HEK293 (cell line): ENCODE results near the gene OCSTAMP.
A peak's percentile ranks its signal among the peaks of the same experiment; 100 is the strongest.

ENCODE experiments used
- CTCF ChIA-PET: fragments of 350-600 bp; formaldehyde crosslinking; extraction: SDS; loops from one replicate; lab custom pipeline; 2021; ENCODE audit warnings: antibody characterized with exemption; lab: Yijun Ruan, JAX
- POLR2A ChIA-PET: fragments of 300-600 bp; formaldehyde crosslinking; extraction: SDS; loops from one replicate; lab custom pipeline; 2020; ENCODE audit warnings: antibody characterized with exemption, inconsistent platforms; lab: Yijun Ruan, JAX
- H3K27ac ChIP-seq: fragments of 200-500 bp; sonication (Bioruptor generic); 2 replicates; pipeline ENCODE4 v1.5.1; 2014; ENCODE audit warnings: low read depth, low read length, control low read depth, inconsistent platforms; ENCODE audit errors: extremely low read depth
- H3K36me3 ChIP-seq, 2 experiments: fragments of 200-500 bp in 1 of 2; sonication (Bioruptor generic) in 1 of 2; 1 replicate in 1 of 2; 2 replicates in 1 of 2; pipeline ENCODE4 v1.5.1; 2014 to 2017; ENCODE audit warnings: inconsistent platforms in 2 of 2, low read length in 2 of 2; ENCODE audit not compliant: control insufficient read depth in 2 of 2, insufficient read depth in 1 of 2
- H3K4me1 ChIP-seq: fragments of 200-500 bp; sonication (Bioruptor generic); 2 replicates; pipeline ENCODE4 v1.5.1; 2014; ENCODE audit warnings: mild to moderate bottlenecking, low read length, inconsistent platforms; ENCODE audit not compliant: control insufficient read depth, insufficient read depth
- H3K4me3 ChIP-seq: 2 replicates; pipeline ENCODE4 v1.5.1; 2011; ENCODE audit warnings: low read depth, mild to moderate bottlenecking, control low read depth, low read length, moderate library complexity
- H3K9me3 ChIP-seq: fragments of 200-500 bp; sonication (Bioruptor generic); 2 replicates; pipeline ENCODE4 v1.5.1; 2014; ENCODE audit warnings: low read depth, low read length, inconsistent platforms; ENCODE audit not compliant: control insufficient read depth, insufficient read depth
- EGR2 ChIP-seq: fragments of 450-650 bp; formaldehyde crosslinking; IDR thresholded peaks from 2 replicates; pipeline ENCODE4 v1.5.1; 2016; ENCODE audit warnings: low read depth, missing biosample characterization, missing genetic modification characterization
- GFI1B ChIP-seq: fragments of 450-650 bp; formaldehyde crosslinking; IDR thresholded peaks from 2 replicates; pipeline ENCODE4 v1.5.1; 2016; ENCODE audit warnings: missing biosample characterization, missing genetic modification characterization
- GLIS2 ChIP-seq: fragments of 450-650 bp; formaldehyde crosslinking; IDR thresholded peaks from 2 replicates; pipeline ENCODE4 v1.5.1; 2016; ENCODE audit warnings: missing biosample characterization, missing genetic modification characterization
- KLF7 ChIP-seq: fragments of 450-650 bp; formaldehyde crosslinking; IDR thresholded peaks from 2 replicates; pipeline ENCODE4 v1.5.1; 2016; ENCODE audit warnings: missing biosample characterization, missing genetic modification characterization, borderline replicate concordance
- PRDM1 ChIP-seq: fragments of 450-650 bp; formaldehyde crosslinking; IDR thresholded peaks from 2 replicates; pipeline ENCODE4; 2016; ENCODE audit warnings: missing biosample characterization, missing genetic modification characterization
- RBAK ChIP-seq: fragments of 450-650 bp; formaldehyde crosslinking; IDR thresholded peaks from 2 replicates; pipeline ENCODE4 v1.5.1; 2016; ENCODE audit warnings: missing biosample characterization, missing genetic modification characterization
- SCRT2 ChIP-seq: fragments of 450-650 bp; formaldehyde crosslinking; IDR thresholded peaks from 2 replicates; pipeline ENCODE4 v1.5.1; 2016; ENCODE audit warnings: missing biosample characterization, missing genetic modification characterization
- YY1 ChIP-seq: fragments of 450-650 bp; formaldehyde crosslinking; IDR thresholded peaks from 2 replicates; pipeline ENCODE4 v1.5.1; 2018; ENCODE audit warnings: missing biosample characterization, missing genetic modification characterization
- ZFHX2 ChIP-seq: fragments of 450-650 bp; formaldehyde crosslinking; conservative IDR thresholded peaks from 2 replicates; pipeline ENCODE4 v1.5.1; 2016; ENCODE audit warnings: missing biosample characterization, missing genetic modification characterization
- ZNF169 ChIP-seq: fragments of 450-650 bp; formaldehyde crosslinking; IDR thresholded peaks from 2 replicates; pipeline ENCODE4 v1.5.1; 2016; ENCODE audit warnings: missing biosample characterization, missing genetic modification characterization
- ZNF174 ChIP-seq: fragments of 450-650 bp; formaldehyde crosslinking; IDR thresholded peaks from 2 replicates; pipeline ENCODE4 v1.5.0; 2017; ENCODE audit warnings: missing biosample characterization, mild to moderate bottlenecking, missing genetic modification characterization
- ZNF214 ChIP-seq: fragments of 450-650 bp; formaldehyde crosslinking; IDR thresholded peaks from 2 replicates; pipeline ENCODE4 v1.5.1; 2017; ENCODE audit warnings: missing biosample characterization, mild to moderate bottlenecking, missing genetic modification characterization, borderline replicate concordance
- ZNF221 ChIP-seq: fragments of 450-650 bp; formaldehyde crosslinking; IDR thresholded peaks from 2 replicates; pipeline ENCODE4 v1.5.1; 2017; ENCODE audit warnings: missing biosample characterization, missing genetic modification characterization, borderline replicate concordance
- ZNF292 ChIP-seq: fragments of 450-650 bp; formaldehyde crosslinking; IDR thresholded peaks from 2 replicates; pipeline ENCODE4 v1.5.1; 2016; ENCODE audit warnings: low read depth, missing biosample characterization, missing genetic modification characterization, borderline replicate concordance
- ZNF600 ChIP-seq: fragments of 450-650 bp; formaldehyde crosslinking; IDR thresholded peaks from 2 replicates; pipeline ENCODE4 v1.5.1; 2016; ENCODE audit warnings: missing biosample characterization, missing genetic modification characterization
- ZNF670 ChIP-seq: fragments of 450-650 bp; formaldehyde crosslinking; IDR thresholded peaks from 2 replicates; pipeline ENCODE4 v1.5.1; 2016; ENCODE audit warnings: missing biosample characterization, missing genetic modification characterization, low read depth
- ZSCAN23 ChIP-seq: fragments of 450-650 bp; formaldehyde crosslinking; IDR thresholded peaks from 2 replicates; pipeline ENCODE4 v1.5.1; 2016; ENCODE audit warnings: missing biosample characterization, missing genetic modification characterization
- TF ChIP-seq, protein P1 (sequence below): fragments of 450-650 bp; IDR thresholded peaks from 2 replicates; pipeline ENCODE4 v1.5.1; 2018; ENCODE audit warnings: missing biosample characterization, mild to moderate bottlenecking, missing genetic modification characterization
- TF ChIP-seq, protein P2 (sequence below): fragments of 450-650 bp; formaldehyde crosslinking; IDR thresholded peaks from 2 replicates; pipeline ENCODE4 v1.5.1; 2016; ENCODE audit warnings: missing biosample characterization, missing genetic modification characterization

Gene OCSTAMP, protein sequence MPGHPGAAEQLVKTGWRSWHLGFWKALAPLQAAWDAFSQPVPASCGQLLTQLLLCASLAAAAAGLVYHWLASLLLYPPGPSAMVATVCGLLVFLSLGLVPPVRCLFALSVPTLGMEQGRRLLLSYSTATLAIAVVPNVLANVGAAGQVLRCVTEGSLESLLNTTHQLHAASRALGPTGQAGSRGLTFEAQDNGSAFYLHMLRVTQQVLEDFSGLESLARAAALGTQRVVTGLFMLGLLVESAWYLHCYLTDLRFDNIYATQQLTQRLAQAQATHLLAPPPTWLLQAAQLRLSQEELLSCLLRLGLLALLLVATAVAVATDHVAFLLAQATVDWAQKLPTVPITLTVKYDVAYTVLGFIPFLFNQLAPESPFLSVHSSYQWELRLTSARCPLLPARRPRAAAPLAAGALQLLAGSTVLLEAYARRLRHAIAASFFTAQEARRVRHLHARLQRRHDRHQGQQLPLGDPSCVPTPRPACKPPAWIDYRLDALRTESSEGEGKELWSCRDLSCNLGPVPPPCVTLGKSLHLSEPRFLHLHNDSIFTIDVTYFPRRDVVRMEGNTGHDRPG

DNA sequence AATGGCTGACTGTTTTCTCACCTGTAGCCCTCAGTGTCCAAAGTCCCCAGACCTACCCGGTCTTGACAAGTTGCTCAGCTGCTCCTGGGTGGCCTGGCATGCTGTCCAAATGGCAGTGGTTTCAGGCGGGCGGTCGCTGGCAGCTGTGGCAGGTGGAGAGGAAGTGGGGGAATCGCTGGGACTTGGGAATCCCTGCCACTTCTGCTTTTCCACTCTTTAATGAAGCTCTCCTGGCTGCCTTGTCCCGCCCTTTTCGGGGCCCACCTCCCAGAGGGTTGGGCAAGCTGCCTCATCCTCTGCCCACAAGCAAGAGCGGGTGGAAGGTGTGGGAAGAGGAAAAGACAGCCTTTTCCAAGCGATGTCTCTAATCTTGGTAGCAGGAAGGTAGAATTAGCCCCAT is at the start of gene OCSTAMP:
TSS of gene OCSTAMP (minus strand) at position 194 of the 400 bp plus-strand sequence. CDS start at position 100, 94 bp downstream.
- Histone ChIP-seq H3K4me3 (no peak within 1 kb of the TSS), H3K9me3 (no peaks in the 10 kb centered on the region), H3K4me1 (no peaks in the 10 kb centered on the region), H3K36me3 (no peaks in the 10 kb centered on the region), H3K27ac (no peak within 1 kb of the TSS)
- POLR2A ChIA-PET: no interaction called here
- TF ChIP-seq SCRT2 (no peak), ZNF174 (tag by site-specific recombination) (no peak), ZFHX2 (peak; percentile 30; the same call in 1 of the 2 replicates), EGR2 (tag by site-specific recombination) (0 out of 2 replicates have a peak, but pooled peaks have one; percentile 13), ZNF600 (tag by site-specific recombination) (no peak), KLF7 (tag by site-specific recombination) (no peak), RBAK (tag by site-specific recombination) (no peak), ZNF221 (tag by site-specific recombination) (no peak)
- CTCF ChIA-PET: interaction anchor here (1.1 to 2.7 kb wide), 3 partner anchors 11 to 17 kb away, joined by 3 to 16 read pairs (median 4); no protein-coding TSS in a partner anchor

DNA sequence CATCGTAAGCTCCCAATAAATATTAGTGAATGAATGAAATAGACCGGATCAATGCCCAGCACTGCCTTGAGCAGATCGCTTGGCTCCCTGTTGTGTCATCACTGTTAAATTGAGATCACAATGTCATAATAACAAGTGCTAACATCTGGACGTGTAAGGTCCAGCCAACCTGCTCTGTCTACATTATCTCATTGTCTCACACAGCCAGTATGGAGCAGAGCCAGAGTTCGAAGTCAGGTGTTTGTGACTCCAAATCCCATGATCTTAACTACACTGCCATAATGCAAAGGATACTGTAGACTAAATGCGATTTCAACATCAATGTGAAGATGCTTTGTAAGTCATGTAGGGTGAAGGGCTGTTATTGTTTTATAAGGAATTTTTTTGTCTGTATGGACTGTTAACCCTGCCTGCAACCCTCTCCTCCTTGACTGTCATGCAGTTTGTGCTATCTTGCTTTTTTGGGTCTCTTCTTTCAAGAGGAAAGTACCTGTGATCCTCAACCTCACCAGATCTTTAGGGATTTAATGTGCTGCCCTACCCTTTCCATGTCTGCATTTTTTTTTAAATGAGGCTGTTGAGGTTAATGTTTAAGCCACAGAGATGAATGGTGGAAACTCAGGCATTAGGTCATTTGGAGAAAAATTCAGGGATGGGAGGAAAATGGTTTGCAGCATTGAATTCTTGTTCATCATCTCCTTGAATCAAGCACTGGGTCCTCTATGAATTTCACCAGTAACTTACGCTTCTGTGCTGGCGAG is 49.0 kb upstream of the OCSTAMP start:
- POLR2A ChIA-PET: no interaction called here

More for the DNA sequence above, 49.0 kb upstream of the OCSTAMP start:
- Histone ChIP-seq H3K4me3 (no peak overlapping the region), H3K27ac (no peak overlapping the region), H3K4me1 (no peaks in the 10 kb centered on the region), H3K9me3 (no peaks in the 10 kb centered on the region), H3K36me3 (no peaks in the 10 kb centered on the region)
- CTCF ChIA-PET: interaction anchor here (0.6 kb wide), 1 partner anchor 157 kb away, joined by 5 read pairs; no protein-coding TSS in a partner anchor
- no peak for TF ChIP-seq YY1
- TF ChIP-seq ZNF292 (tag by site-specific recombination): no peak
- TF ChIP-seq GFI1B (tag by site-specific recombination): no peak
- TF ChIP-seq PRDM1 (tag by site-specific recombination): no peak
- TF ChIP-seq ZNF169 (tag by site-specific recombination): no peak
- TF ChIP-seq ZNF670: no peak
- no peak for TF ChIP-seq GLIS2
- TF ChIP-seq, protein P1, sequence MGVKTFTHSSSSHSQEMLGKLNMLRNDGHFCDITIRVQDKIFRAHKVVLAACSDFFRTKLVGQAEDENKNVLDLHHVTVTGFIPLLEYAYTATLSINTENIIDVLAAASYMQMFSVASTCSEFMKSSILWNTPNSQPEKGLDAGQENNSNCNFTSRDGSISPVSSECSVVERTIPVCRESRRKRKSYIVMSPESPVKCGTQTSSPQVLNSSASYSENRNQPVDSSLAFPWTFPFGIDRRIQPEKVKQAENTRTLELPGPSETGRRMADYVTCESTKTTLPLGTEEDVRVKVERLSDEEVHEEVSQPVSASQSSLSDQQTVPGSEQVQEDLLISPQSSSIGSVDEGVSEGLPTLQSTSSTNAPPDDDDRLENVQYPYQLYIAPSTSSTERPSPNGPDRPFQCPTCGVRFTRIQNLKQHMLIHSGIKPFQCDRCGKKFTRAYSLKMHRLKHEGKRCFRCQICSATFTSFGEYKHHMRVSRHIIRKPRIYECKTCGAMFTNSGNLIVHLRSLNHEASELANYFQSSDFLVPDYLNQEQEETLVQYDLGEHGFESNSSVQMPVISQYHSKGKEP (tag by site-specific recombination): no peak
- TF ChIP-seq, protein P2, sequence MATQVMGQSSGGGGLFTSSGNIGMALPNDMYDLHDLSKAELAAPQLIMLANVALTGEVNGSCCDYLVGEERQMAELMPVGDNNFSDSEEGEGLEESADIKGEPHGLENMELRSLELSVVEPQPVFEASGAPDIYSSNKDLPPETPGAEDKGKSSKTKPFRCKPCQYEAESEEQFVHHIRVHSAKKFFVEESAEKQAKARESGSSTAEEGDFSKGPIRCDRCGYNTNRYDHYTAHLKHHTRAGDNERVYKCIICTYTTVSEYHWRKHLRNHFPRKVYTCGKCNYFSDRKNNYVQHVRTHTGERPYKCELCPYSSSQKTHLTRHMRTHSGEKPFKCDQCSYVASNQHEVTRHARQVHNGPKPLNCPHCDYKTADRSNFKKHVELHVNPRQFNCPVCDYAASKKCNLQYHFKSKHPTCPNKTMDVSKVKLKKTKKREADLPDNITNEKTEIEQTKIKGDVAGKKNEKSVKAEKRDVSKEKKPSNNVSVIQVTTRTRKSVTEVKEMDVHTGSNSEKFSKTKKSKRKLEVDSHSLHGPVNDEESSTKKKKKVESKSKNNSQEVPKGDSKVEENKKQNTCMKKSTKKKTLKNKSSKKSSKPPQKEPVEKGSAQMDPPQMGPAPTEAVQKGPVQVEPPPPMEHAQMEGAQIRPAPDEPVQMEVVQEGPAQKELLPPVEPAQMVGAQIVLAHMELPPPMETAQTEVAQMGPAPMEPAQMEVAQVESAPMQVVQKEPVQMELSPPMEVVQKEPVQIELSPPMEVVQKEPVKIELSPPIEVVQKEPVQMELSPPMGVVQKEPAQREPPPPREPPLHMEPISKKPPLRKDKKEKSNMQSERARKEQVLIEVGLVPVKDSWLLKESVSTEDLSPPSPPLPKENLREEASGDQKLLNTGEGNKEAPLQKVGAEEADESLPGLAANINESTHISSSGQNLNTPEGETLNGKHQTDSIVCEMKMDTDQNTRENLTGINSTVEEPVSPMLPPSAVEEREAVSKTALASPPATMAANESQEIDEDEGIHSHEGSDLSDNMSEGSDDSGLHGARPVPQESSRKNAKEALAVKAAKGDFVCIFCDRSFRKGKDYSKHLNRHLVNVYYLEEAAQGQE (tag by site-specific recombination): no peak
- TF ChIP-seq ZFHX2: no peak
- no peak for TF ChIP-seq ZNF214
- TF ChIP-seq ZSCAN23: no peak
